Body of pancreas (tissue), 4 donors: ENCODE data around the gene AFF2.

Experiments
- POLR2A ChIP-seq, 3 donors: fragments of 450-650 bp; IDR thresholded peaks; one replicate each; pipeline ENCODE4 v1.6.1; 2016; ENCODE audit warnings: antibody characterized with exemption in 3 of 3, mild to moderate bottlenecking in 2 of 3
- TF ChIP-seq, protein P1 (sequence below), 7 experiments: fragments of 450-650 bp in 4 of 7; fragments of 200-600 bp in 3 of 7; sonication (generic) in 3 of 7; IDR thresholded peaks; one replicate each; pipeline ENCODE4 v1.5.1; 2016 to 2019; ENCODE audit warnings: antibody characterized with exemption in 7 of 7

DNA sequence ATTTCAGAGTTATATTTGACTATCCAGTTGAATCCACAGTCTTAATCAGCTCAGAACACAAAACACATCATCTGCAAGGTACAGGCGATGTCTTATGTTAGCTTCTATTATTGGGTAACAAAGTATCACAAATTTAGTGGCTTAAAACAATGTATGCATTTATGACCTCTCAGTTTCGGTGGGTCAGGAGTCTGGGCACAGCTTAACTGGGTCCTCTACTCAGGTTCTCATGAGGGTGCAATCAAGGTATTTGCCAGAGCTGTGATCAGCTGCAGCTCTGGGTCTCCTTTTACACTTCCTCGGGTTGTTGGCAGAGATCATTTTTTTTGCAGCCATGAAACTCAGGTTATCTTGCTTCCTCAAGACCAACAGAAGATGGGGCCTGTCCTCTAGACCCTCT, 505.8 kb downstream of the AFF2 start:
- TF ChIP-seq, protein P1, sequence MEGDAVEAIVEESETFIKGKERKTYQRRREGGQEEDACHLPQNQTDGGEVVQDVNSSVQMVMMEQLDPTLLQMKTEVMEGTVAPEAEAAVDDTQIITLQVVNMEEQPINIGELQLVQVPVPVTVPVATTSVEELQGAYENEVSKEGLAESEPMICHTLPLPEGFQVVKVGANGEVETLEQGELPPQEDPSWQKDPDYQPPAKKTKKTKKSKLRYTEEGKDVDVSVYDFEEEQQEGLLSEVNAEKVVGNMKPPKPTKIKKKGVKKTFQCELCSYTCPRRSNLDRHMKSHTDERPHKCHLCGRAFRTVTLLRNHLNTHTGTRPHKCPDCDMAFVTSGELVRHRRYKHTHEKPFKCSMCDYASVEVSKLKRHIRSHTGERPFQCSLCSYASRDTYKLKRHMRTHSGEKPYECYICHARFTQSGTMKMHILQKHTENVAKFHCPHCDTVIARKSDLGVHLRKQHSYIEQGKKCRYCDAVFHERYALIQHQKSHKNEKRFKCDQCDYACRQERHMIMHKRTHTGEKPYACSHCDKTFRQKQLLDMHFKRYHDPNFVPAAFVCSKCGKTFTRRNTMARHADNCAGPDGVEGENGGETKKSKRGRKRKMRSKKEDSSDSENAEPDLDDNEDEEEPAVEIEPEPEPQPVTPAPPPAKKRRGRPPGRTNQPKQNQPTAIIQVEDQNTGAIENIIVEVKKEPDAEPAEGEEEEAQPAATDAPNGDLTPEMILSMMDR (IDR thresholded peaks at IDR 0.05) = no peak
- TF ChIP-seq POLR2A (IDR thresholded peaks at IDR 0.05) = no peak
